Suprapubic skin (tissue), 3 donors: ENCODE data around the gene SGTA.

Experiments
- CTCF ChIP-seq, 2 donors: fragments of 200-600 bp in 1 of 2; fragments of 450-650 bp in 1 of 2; sonication (generic) in 1 of 2; IDR thresholded peaks; one replicate each; pipeline ENCODE4 v1.5.1; 2016 to 2019; ENCODE audit warnings: antibody characterized with exemption in 2 of 2, mild to moderate bottlenecking in 1 of 2, moderate library complexity in 1 of 2
- POLR2A ChIP-seq, 2 donors: fragments of 450-650 bp; IDR thresholded peaks; one replicate each; pipeline ENCODE4 v1.6.1; 2017; ENCODE audit warnings: antibody characterized with exemption in 2 of 2, mild to moderate bottlenecking in 2 of 2, moderate library complexity in 2 of 2

- TF ChIP-seq CTCF (IDR thresholded peaks at IDR 0.05) (no peak), POLR2A (IDR thresholded peaks at IDR 0.05) (no peak)
Observed at GRCh38 chr19:2771786-2772674, 11.0 kb downstream of the SGTA start.
